HFF-Myc (cell line): ENCODE measurements around the gene RB1.

Experiments
- DNase-seq: peaks from one replicate; pipeline ENCODE4 v3.0.0-alpha.2; 2011; ENCODE audit warnings: low read depth; ENCODE audit errors: extremely low read depth
- H3K4me3 ChIP-seq: replicated peaks from 2 replicates; pipeline ENCODE4 v1.5.1; 2011; ENCODE audit warnings: low read depth, mild to moderate bottlenecking, control low read depth, low read length
- TF ChIP-seq, protein P1 (sequence below): IDR thresholded peaks from 2 replicates; pipeline ENCODE4 v1.5.1; 2012; ENCODE audit warnings: mild to moderate bottlenecking, low read depth, low read length, control low read depth; ENCODE audit errors: missing control alignments

Gene RB1

DNA sequence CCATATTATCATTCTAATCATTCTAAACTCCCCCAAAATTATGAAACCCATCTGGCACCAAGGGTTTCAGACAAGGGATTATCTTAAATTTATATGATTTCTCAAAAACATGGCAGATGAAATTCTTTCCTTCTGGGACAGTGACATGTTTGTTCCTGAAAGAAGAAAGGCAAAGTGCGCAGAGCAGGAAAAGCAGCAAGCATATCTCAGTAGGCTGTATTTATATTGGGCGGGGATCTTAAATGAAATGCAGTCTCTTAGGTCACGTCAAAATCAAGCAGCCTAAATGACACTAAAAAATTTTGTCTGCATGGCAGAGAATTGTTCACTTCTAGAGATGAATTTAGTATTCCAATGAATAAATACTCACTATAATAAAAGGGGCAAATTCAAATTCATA is 180.0 kb downstream of the RB1 start:
- TF ChIP-seq, protein P1, sequence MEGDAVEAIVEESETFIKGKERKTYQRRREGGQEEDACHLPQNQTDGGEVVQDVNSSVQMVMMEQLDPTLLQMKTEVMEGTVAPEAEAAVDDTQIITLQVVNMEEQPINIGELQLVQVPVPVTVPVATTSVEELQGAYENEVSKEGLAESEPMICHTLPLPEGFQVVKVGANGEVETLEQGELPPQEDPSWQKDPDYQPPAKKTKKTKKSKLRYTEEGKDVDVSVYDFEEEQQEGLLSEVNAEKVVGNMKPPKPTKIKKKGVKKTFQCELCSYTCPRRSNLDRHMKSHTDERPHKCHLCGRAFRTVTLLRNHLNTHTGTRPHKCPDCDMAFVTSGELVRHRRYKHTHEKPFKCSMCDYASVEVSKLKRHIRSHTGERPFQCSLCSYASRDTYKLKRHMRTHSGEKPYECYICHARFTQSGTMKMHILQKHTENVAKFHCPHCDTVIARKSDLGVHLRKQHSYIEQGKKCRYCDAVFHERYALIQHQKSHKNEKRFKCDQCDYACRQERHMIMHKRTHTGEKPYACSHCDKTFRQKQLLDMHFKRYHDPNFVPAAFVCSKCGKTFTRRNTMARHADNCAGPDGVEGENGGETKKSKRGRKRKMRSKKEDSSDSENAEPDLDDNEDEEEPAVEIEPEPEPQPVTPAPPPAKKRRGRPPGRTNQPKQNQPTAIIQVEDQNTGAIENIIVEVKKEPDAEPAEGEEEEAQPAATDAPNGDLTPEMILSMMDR: no peak
- H3K4me3 ChIP-seq: no peak overlapping the region
- no peak for DNase-seq

DNA sequence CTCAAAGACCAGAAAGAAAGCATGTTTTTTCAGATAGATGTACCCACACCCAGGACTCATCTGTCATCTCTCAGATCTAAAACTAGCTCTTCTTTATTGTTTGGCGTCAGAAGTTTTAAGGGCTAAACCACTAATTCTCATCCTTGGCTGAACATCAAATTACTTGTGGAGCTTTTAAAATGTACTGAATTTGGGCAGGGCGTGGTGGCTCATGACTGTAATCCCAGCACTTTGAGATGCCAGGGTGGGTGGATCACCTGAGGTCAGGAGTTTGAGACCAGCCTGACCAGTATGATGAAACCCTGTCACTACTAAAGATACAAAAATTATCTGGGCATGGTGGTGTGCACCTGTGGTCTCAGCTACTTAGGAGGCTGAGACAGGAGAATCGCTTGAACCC is 181.9 kb downstream of the RB1 start:
- TF ChIP-seq, protein P1: no peak
- no peak for DNase-seq
- H3K4me3 ChIP-seq: no peak overlapping the region

DNA sequence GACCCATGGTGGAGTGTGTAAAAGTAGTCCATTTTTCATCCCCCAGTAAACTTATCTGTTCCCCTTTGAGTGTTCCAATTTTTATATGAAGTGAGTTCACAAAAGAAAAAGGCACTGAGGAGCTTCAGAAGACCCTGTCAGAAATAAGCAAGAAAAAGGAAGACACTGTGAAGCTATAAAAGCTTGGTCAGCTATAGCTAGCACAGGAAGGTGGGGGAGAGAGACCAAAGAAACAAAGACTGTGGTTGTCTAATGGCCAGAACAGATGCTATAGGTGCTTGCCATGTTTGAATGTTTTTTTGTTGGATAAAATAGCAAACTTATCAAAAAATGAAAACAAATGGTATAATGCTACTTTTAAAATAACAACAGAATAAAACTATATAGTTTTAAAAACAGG is 182.8 kb downstream of the RB1 start:
- TF ChIP-seq, protein P1: no peak
- H3K4me3 ChIP-seq: no peak overlapping the region
- no peak for DNase-seq

DNA sequence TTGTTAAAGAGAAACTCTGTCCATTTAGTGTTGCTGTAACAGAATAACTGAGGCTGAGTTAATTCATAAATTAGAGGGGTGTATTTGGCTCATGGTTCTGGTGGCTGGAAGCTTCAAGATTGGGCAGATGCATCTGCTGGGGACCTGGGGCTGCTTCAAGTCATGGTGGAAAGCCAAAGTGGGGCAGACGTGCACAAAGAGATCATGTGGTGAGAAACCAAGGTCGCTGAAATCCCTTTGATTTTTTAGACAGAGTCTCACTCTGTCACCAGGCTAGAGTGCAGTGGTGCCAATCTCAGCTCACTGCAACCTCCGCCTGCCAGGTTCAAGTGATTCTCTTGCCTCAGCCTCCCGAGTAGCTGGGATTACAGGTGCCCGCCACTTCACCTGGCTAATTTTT is 183.3 kb downstream of the RB1 start:
- H3K4me3 ChIP-seq: no peak overlapping the region
- TF ChIP-seq, protein P1: no peak
- DNase-seq: no peak

DNA sequence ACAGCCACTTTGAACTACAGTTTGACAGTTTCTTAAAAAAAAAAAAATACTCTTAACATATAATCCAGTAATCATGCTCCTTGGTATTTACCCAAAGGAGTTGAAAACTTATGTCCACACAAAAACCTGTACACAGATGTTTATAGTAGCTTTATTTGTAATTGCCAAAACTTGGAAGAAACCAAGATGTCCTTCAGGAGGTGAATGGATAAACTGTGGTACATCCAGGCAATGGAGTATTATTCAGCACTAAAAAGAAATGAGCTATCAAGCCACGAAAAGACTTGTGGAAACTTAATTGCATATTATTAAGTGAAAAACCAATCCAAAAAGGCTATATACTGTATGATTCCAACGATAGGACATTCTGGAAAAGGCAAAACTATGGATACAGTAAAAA is 184.4 kb downstream of the RB1 start:
- TF ChIP-seq, protein P1: no peak
- DNase-seq: no peak
- no peak overlapping the region for H3K4me3 ChIP-seq

DNA sequence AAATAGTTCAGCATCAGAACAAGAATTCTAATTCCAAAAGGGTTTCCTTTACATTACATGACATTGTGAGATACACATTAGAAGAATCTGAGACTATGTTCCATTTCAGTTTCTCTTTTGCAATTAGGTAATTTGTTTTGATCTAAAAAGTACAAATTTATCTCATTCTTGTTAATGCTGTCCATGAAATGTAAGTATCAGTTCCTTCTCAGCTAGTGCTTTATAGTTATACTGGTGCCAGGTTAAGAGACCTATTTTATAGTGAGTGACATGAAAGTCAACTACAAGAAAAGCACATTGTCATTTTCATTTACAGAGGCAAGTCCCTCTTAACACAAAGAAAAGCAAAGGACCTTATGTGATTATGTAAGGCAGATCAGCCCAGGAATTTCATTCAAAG is 185.4 kb downstream of the RB1 start:
- TF ChIP-seq, protein P1: no peak
- no peak for DNase-seq
- H3K4me3 ChIP-seq: no peak overlapping the region

DNA sequence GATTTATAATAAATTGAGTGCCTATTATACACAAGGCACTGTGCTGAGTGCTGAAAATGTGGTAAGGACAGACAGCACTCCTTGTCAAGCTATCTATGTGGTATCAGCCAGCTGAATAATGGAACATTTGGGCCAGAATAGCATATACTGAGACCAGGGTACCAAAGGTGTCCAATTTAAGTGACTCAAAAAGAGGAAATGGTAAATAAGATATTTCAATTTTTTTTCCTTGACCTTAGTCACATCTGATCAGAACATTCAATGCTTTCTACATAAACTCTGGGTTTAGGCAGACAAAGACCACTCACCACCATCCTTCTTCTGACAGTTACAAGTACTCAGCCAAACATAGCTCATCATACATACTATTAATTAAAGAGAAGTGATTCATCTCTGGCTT is 186.1 kb downstream of the RB1 start:
- no peak for DNase-seq

More for the DNA sequence above, 186.1 kb downstream of the RB1 start:
- TF ChIP-seq, protein P1: no peak
- H3K4me3 ChIP-seq: no peak overlapping the region
